Measurements from ENCODE around the gene RNF111.
A peak's percentile ranks its signal among the peaks of the same experiment; 100 is the strongest.

The RNF111 gene

DNA sequence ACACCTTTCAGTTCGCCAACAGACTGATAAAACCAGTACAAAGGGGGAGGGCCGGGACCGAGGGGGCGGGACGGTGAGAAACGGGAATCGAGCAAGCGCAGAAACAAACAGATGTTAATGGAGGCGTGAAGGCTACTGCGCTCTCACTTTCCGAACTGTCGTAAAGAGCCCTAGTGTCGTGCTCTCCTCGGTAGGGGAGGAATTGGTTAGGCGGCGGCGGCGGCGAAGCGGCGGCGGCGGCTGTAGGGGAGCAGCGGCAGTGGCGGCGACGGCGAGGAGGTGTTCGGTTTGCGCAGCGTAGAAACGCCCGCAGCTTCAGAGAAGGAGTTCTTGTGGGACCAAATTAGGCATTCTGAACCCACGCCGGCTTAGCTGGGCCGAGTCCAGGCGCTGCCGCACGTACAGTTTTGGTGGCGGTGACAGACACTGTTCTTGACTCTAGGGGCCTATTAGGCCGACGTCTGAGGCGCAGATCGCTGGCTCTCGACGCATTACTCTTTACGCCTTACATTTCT lies at the start of gene RNF111:
TSS of gene RNF111 (plus strand) at position 173 of the 515 bp plus-strand sequence. CDS start 43,160 bp downstream, outside the sequence.
- peak in 57 of 58 donors; percentile 41 to 93 (median 83) for DNase-seq

DNA sequence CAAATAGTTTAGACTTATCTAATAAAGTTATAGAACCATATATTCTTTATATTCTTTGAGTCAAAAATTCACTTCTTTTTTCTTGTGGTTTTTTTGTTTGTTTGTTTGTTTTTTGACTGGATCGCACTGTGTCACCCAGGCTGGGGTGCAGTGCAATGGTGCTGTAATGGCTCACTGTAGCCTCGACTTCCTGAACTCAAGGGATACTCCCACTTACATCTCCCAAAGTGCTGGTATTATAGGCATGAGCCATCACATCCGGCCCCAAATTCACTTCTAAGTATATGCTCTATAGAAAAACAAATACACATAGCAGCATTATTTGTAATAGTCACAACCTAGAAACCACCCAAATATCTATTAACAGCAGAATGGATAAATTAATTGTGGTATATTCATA lies 40.3 kb upstream of the RNF111 start:
- no peak for DNase-seq

DNA sequence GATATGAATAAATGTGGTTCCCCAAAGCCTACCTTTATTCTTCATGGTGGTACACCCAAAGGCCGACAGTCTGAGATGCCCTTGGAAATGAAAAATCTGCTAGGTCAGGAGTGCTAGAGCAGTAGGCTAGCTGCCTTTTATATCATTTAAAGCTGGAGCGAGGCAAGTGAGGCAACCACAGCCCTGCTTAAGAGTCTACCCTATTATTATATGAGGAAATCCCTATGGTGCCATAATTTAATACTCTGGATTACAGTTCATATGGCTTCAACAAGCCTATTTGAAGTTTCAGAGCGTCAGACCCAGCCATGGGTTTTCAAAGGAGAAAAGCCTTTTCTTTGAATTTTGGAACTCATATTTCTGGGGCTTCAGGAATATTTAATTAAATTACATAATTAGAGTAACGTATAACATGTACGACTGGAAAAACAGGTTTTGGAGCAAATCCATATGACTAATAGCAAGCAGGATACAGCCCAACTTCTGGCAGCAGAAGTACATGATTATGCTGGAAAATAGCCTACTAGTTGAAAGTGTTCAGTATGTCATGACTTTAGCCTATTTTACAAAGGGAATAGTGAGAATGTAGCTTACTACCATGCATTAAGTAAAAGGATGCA lies 36.0 kb upstream of the RNF111 start:
- no peak for DNase-seq

DNA sequence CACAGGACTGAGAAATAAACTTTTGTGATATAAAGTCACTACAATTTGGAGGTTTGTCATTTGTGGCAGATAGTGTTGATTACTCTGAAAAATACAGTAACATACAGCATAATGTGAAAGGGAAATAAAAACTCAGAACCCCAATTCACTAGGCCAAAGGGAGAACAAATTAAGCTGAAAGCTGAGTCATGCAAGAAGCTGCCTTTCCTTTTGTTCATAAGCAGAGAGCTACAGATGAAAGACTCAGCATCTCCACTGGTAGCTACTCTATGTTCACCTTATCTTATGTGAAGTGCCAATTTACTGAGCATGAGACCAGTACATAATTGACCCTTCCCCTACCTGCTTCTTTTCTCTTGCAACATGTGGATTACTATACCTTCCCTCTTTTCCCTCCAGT lies 34.7 kb upstream of the RNF111 start:
- DNase-seq: no peak

DNA sequence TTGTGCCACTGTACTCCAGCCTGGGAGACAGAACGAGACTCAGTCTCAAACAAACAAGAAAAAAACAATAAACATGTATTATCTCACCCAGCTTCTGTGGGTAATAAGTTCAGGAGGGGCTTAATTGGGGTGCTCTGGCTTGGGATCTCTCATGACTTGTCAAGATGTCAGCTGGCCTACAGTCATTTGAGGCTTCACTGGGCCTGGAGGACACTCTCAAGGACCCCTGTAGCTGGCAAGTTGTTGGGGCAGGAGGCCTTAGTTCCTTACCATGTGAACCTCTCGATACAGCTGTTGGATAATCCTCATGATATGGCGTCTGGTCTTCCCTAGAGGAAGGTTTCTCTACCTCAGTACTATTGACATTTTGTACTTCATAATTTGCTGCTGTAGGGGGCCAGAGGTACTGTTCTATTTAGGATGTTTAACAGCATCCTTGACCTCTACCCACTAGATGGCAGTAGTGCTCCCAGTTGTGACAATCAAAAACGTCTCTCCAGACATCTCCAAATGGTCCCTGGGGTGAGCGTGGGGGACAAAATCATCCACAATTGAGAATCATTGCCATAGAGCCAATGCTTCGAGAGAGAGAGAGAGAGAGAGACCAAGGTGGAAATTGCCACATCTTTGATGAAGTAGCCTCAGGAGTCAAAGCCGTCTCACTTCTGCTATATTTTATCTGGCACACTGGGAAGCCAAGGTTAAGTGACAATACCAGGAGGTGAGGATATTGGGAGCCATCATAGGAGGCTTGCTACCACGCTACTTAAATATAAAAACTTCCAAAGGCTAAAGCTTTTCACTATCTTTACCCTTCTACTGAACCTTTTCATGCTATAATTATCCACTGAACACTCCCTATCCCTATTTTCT lies 30.1 kb upstream of the RNF111 start:
- peak in 23 of 58 donors; percentile 0 to 46 (median 10) for DNase-seq

DNA sequence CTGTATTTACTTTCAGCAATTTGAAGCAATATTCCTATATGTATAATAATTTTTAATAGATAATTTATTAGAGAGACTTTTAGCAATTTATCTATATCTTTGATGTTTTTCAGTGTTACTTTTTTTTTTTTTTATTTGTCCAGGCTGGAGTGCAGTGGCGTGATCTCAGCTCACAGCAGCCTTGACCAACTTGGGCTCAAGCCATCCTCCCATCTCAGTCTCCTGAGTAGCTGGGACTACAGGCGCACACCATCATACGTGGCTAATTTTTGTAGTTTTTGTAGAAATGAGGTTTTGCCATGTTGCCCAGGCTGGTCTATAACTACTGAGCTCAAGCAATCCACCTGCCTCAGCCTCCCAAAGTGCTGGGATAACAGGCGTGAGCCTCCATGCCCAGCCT lies 28.7 kb upstream of the RNF111 start:
- DNase-seq: no peak

DNA sequence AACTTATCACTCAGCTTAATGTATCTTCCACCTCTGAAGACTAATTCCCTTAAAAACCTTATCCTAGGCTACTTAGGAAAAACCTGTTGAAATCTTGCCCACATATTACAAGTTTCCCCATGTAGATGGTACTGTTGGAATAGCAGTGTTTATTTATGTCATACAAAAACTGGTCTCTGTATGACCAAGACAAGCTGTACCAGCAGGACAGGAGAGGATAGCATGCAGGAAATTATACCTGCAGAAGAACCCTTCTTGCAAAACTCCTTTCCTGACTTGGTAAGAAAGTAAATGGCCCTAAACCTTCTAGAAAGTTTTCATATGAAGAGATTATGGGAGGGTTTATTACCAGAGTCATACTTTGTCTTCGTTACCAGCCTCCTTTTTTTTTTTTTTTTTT lies 25.3 kb upstream of the RNF111 start:
- DNase-seq: no peak

DNA sequence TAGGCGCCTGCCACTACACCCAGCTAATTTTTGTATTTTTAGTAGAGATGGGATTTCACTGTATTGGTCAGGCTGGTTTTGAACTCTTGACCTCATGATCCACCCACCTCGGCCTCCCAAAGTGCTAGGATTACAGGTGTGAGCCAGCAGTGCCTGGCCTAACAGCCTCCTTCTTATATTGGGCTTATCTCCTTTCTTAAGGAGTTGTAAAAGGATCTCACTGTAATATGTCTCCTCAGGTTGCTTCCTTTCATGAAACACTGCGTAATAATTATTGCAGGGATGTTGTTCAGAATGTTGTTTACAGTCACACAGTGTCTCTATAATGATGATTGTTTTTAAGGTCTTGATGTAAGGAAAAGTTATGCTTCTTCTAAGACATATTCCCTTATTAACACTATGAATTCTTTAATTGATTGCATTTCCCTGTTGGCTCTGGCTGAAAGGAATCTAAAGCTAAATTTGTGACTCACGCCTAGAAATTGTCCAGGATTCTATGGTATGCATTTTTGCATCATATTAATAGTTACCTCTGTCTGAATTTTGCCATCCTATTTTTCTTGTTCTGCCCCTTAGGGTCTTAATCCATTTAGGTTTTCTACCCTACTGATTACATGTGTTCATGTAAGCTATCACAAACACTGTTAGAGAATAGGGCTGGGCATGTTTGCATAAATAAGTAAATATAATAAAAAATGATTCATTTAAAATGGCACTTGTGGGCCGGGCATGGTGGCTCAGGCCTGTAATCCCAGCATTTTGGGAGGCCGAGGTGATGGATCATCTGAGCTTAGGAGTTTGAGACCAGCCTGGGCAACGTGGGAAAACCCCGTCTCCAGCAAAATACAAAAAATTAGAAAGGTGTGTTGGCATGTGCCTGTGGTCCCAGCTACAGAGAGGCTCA lies 24.5 kb upstream of the RNF111 start:
- no peak for DNase-seq

DNA sequence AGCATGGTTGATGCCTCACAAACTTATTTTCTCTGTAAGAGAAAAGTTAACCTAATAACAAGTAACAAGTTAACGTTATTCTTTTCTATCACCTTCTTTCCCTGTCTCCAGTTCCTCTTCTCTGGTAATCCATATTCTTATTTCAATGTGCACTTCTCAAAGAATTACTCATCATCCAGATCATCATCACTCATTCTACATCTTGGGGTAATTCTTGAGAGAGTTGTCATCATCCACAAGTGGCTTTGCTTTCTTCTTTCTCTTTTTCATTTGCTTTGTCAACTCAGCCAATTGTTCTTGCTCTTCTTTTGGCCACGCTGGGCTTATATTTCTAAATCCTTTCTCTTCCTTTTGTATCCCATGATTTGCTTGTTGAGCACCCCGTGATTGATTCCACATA lies 20.8 kb upstream of the RNF111 start:
- no peak for DNase-seq

DNA sequence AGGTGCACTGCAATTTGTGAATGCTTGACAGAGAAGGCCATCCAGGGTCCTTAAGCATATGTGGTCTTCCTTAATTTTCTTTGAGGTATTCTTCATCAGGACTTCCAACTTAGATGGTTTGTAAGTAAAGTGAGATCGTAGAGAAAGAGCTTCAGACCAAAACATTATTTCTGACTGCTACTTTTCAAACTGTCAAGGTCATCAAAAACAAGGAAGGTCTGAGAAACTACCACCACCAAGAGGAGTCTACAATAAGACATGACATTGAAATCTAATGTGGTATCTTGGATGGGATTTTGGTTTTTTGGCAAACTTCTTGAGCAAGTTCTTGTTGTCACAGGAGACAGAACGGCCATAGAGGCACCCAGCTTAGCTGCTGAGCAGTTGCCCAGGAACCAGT lies 20.0 kb upstream of the RNF111 start:
- no peak for DNase-seq

DNA sequence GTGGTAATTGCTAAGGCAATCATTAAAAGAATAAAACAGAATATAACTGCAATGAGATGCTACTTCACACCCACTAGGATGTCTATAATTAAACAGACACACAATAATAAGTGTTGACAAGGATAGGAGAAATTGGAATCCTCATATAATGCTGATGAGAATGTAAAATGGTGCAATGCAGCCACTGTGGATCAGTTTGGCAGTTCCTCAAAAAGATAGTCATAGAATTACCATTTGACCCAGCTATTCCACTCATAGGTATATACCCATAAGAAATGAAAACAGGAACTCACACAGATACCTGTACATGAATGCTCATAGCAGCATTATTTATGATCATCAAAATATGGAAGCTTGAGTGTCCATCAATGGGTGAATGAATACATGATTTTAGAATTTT lies 9.6 kb upstream of the RNF111 start:
- DNase-seq: no peak

DNA sequence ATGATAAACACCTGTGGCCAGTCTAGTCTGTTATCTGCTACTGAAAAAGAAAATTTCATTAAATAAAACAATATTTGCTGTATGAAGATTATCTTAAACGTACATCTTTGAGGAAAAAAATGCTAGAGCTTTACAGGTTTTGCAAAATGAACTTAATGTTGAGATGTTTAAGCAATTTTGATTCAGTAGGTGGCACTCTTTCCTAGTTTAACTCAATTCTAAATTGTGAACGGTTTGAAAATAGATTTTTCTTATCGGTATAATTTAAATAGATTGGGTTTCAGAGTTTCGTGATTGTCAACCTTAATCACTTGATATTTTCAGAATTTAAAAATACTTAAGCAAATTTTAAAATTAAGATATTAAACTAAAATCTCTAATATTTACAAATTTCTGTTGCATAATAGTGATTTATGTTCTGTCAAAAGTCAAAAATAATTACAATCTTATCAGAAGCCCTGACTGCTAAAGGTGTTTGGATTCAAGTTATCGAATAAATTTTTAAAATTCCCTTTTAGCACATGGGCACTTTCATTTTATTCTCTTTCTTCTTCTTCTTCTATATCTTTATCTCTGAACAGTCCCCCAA lies 7.0 kb upstream of the RNF111 start:
- peak in 1 of 58 donors; percentile 20 for DNase-seq

DNA sequence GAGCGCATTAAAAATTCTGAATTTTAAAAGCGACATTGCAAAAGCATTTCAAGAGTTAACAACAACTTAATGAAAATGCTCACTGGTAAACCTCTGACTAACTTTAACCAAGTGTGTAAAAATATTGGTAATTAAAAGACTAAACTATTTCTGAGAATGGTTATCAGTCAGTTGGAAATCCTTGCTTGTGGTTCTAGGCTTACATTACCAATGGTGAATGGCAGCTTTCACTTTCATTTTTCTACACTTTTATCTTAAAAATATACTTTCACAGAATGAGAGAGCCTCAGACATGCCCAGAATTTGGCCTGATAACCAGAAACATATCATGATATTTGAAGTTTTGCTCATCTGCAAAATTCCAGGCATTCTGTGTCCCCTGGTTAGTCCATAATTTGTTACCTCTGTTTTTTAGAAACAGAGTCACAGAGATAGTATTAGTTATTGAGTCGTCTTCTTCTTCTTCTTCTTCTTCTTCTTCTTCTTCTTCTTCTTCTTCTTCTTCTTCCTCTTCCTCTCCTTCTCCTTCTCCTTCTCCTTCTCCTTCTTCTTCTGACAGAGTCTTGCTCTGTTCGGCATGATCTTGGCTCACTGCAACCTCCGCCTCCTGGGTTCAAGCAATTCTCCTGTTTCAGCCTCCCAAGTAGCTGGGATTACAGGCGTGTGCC lies 5.5 kb upstream of the RNF111 start:
- DNase-seq: no peak

DNA sequence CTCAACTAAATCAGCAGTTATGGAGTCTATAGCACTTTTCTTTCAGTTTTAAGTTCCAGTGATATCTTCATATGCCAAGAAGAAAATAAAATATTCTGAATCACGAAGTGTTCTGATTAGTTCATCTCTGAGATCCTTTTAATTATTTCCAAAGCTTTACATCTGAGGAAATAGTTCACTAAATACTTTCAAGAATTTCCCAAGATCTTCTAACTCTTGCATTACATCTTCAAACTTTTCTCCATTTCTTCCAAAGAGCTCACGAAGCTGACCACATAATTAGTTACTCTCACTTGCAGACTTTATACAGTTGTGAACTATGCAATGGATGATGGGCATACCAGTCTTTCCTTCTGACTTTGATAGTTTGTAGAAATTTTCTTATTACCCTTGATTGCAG lies 4.2 kb upstream of the RNF111 start:
- DNase-seq: no peak

DNA sequence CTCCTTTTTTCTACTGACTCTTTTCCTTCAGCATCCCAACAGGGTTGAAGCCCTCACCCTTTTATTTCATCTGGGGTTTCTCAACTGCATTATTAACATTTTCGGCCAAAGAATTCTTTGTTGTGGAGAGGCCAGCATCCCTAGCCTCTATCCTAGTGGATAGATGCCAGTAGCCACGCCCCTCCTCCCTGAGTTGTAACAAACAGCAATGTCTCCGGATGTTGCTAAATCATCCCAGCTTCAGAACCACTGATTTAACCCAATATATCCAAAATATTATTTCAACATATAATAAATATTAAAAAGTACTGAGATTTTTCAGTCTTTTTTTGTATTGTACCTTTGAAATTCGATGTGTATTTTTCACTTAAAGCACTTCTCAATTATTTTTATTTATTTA lies 2.0 kb upstream of the RNF111 start:
- peak in 1 of 58 donors; percentile 3 for DNase-seq

DNA sequence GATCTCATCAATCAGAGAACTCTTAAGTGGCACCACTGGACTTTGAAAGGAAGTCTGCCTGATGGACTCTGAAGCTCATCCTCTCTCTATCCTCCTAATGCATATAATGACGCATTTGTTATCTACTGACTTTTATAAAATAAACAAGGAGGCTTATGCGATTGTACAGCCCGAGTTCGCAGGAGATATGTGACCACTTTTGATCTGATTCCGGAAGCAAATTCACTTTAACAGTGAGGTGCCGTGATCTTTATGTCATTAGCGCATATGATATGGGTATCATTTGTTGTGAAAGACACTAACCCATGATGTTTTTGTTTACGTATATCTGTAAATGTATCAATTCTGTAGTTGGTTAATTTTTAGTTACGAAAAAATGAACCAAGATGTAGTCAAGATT lies 427 bp upstream of the RNF111 start:
- DNase-seq: no peak

DNA sequence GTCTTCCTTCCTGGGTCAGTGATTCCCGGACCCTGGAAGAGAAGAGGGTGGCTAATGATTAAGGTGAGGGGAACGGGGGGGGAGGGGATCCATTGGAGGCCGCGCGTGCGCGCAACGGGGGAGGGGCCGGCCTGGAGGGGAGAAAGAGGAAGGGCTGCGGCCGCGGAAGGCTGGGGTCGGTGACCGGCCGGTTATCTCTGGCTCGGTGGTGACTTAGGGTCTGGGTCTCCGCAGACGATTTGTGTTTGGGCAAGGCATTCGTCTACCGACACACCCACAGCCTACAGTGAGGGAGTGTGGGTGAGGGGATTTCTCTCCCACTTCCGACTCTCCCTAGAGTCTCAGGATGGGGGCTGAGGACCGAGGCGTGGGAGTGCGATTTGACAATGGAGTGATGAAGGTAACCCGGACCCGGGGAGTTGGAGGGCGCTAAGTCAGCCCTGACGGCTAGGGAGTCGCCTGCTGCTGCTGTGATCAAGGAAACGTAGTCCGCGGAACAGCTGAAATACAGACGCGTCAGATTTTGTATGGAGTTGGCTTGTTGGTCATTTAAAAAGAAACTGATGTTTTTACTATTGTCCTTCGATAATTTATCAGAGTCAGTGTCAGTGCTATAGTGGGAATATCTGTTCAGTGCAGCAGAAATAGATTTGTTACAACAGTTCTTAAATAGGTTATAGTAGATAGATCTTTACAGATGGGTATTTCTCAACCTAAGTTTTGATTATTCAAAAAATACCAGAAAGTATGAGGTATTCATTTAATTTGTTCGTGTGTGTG lies 733 bp downstream of the RNF111 start:
- peak in 56 of 58 donors; percentile 27 to 90 (median 68) for DNase-seq

DNA sequence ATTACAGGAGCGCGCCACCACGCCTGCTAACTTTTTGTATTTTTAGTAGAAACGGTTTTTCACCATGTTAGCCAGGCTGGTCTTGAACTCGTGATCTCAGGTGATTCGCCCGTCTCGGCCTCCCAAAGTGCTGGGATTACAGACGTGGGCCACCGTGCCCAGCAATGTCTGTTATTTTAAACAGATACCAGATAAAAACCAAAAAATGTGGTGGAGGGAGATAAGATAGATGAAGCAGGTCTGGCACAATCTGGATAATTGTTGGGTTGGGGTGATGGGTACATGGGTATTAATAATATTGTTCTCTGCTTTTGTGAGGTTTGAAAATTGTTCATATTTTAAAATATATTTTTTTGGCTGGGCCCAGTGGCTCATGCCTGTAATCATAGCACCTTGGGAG lies 4.7 kb downstream of the RNF111 start:
- no peak for DNase-seq

DNA sequence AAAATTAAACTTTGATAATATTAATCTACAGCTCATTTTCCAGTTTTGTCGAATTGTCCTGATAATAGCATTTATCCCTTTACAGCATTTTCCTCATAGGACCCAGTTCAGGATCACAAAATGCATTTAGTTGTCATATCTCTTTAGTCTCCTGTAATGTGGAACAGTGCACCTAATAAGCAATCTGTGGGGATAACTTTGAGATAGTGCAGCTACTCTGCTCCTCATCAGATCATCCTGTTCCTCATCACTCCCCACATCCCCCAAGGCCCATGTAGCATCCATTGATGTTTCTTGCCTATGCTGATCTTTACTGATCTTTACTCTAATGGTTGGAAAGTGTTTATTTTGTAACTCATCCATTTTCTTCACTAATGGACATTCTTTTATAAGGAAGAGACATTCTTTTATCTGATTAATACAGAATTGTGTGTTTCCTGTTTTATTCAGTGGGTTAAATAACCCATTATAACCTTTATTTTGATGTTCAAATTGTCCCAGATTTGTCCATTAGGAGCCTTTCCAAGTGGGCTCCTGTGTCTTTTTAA lies 7.5 kb downstream of the RNF111 start:
- no peak for DNase-seq
